HCT116 (cell line): ENCODE measurements around the gene NABP2. TPM values are rescaled to one million over a fixed set of nuclear protein-coding genes. Genes with fewer than 3 reads are reported as not detected.
A peak's percentile ranks its signal among the peaks of the same experiment; 100 is the strongest.

Experiments
- ATAC-seq: fragments of 200-7000 bp; cut with Tn5 transposase; 2 replicates; pipeline ENCODE4 v1.9.1; 2020; ENCODE audit warnings: mild to moderate bottlenecking, moderate library complexity
- BruUV-seq: library from RNA; stranded (reverse); fragments of 400-500 nt; replicated peaks from 2 replicates; lab custom pipeline; 2021; lab: Mats Ljungman, UMichigan
- CTCF ChIA-PET: fragments of 300-600 bp; sonication (Branson Sonifier 250); formaldehyde crosslinking; loops from one replicate; lab custom pipeline; 2021; ENCODE audit warnings: antibody characterized with exemption; lab: Charles Lee
- POLR2A ChIA-PET: fragments of 300-600, 350-600 bp; sonication (Branson Sonifier 250); formaldehyde crosslinking; loops from one replicate; lab custom pipeline; 2021; ENCODE audit warnings: antibody characterized with exemption; lab: Charles Lee
- RAD21 ChIA-PET, 2 experiments: fragments of 300-600 bp; sonication (Branson Sonifier 250); formaldehyde crosslinking; loops; one replicate each; lab custom pipeline; 2023; ENCODE audit warnings: low total read pairs in 2 of 2; ENCODE audit not compliant: uncharacterized antibody in 2 of 2, unreplicated experiment in 2 of 2, low non-redundant PET in 1 of 2; lab: Charles Lee
- DNase-seq: peaks from one replicate; pipeline ENCODE4 v3.0.0-alpha.2; 2010; ENCODE audit warnings: low read depth, low spot score
- H2AFZ ChIP-seq: fragments of 200-600 bp; shearing (Covaris generic), sonication (generic); 2 replicates; pipeline ENCODE4 v1.6.1; 2017; ENCODE audit warnings: low read depth, mixed run types, mixed read lengths, antibody characterized with exemption, low read length; ENCODE audit not compliant: poor library complexity, severe bottlenecking
- H3K27ac ChIP-seq: 2 replicates; pipeline ENCODE4 v1.5.1; 2012; ENCODE audit warnings: low read depth, low read length
- H3K27me3 ChIP-seq: fragments of 200-600 bp; sonication (generic); 2 replicates; pipeline ENCODE4 v1.6.1; 2016; ENCODE audit warnings: mixed run types, low read length, mixed read lengths; ENCODE audit not compliant: insufficient read depth
- H3K36me3 ChIP-seq, 2 experiments: fragments of 200-500 bp in 1 of 2; fragments of 200-600 bp in 1 of 2; sonication (Bioruptor generic) in 1 of 2; sonication (generic) in 1 of 2; 2 replicates each; pipeline versions ENCODE4 v1.5.1 to v1.6.1; 2014 to 2016; ENCODE audit warnings: low read length in 2 of 2, inconsistent platforms in 1 of 2, mixed read lengths in 1 of 2, mixed run types in 1 of 2; ENCODE audit not compliant: insufficient read depth in 2 of 2, control insufficient read depth in 1 of 2
- H3K4me1 ChIP-seq, 2 experiments: fragments of 200-600 bp in 1 of 2; sonication (generic) in 1 of 2; 2 replicates each; pipeline versions ENCODE4 v1.5.1 to v1.6.1; 2012 to 2017; ENCODE audit warnings: low read length in 2 of 2, inconsistent platforms in 1 of 2, mild to moderate bottlenecking in 1 of 2, mixed read lengths in 1 of 2, mixed run types in 1 of 2, moderate library complexity in 1 of 2; ENCODE audit not compliant: insufficient read depth in 2 of 2, control insufficient read depth in 1 of 2
- H3K4me2 ChIP-seq: fragments of 200-600 bp; sonication (generic); 2 replicates; pipeline ENCODE4 v1.6.1; 2017; ENCODE audit warnings: mixed run types, low read length, mixed read lengths
- H3K4me3 ChIP-seq, 2 experiments: fragments of 200-600 bp in 1 of 2; sonication (generic) in 1 of 2; replicated peaks in 1 of 2; 2 replicates each; pipeline ENCODE4 v1.5.1; 2011 to 2016; ENCODE audit warnings: low read length in 2 of 2, control low read depth in 1 of 2, low read depth in 1 of 2, mild to moderate bottlenecking in 1 of 2, mixed read lengths in 1 of 2, mixed run types in 1 of 2
- H3K79me2 ChIP-seq: fragments of 200-600 bp; sonication (generic); 2 replicates; pipeline ENCODE4 v1.6.1; 2017; ENCODE audit warnings: mild to moderate bottlenecking, mixed run types, low read length, moderate library complexity, mixed read lengths; ENCODE audit not compliant: insufficient read depth
- H3K9ac ChIP-seq: fragments of 200-600 bp; sonication (generic); 2 replicates; pipeline ENCODE4 v1.6.1; 2016; ENCODE audit warnings: low read length, mixed read lengths
- H3K9me2 ChIP-seq: fragments of 200-600 bp; sonication (generic), shearing (Covaris generic); 2 replicates; pipeline ENCODE4 v1.6.1; 2017; ENCODE audit warnings: mixed run types, mild to moderate bottlenecking, moderate library complexity; ENCODE audit not compliant: insufficient read depth
- H3K9me3 ChIP-seq, 2 experiments: fragments of 200-500 bp in 1 of 2; fragments of 200-600 bp in 1 of 2; sonication (Bioruptor generic) in 1 of 2; sonication (generic) in 1 of 2; 2 replicates each; pipeline ENCODE4 v1.6.1; 2014 to 2017; ENCODE audit warnings: low read length in 2 of 2, mixed read lengths in 2 of 2, inconsistent platforms in 1 of 2, low read depth in 1 of 2, mild to moderate bottlenecking in 1 of 2, mixed run types in 1 of 2, moderate library complexity in 1 of 2; ENCODE audit not compliant: control insufficient read depth in 1 of 2, insufficient read depth in 1 of 2
- H4K20me1 ChIP-seq: fragments of 200-600 bp; sonication (generic), shearing (Covaris generic); 2 replicates; pipeline ENCODE4 v1.6.1; 2017; ENCODE audit warnings: mixed run types, mild to moderate bottlenecking, moderate library complexity; ENCODE audit not compliant: insufficient read depth
- CTCF ChIP-seq, 3 experiments: fragments of 200-600 bp in 1 of 3; sonication (generic) in 1 of 3; IDR thresholded peaks in 2 of 3; conservative IDR thresholded peaks in 1 of 3; 2 replicates each; pipeline ENCODE4 v1.5.1; 2012 to 2017; ENCODE audit warnings: low read depth in 2 of 3, low read length in 2 of 3, antibody characterized with exemption in 1 of 3, borderline replicate concordance in 1 of 3, control low read depth in 1 of 3, mild to moderate bottlenecking in 1 of 3, mixed read lengths in 1 of 3, mixed run types in 1 of 3, moderate library complexity in 1 of 3; ENCODE audit not compliant: insufficient read depth in 1 of 3
- EGR1 ChIP-seq: IDR thresholded peaks from 2 replicates; pipeline ENCODE4 v1.6.1; 2012; ENCODE audit warnings: low read depth
- EZH2phosphoT487 ChIP-seq: fragments of 200-600 bp; IDR thresholded peaks from 2 replicates; pipeline ENCODE4 v1.6.1; 2018; ENCODE audit warnings: antibody characterized with exemption, borderline replicate concordance
- FOSL1 ChIP-seq: IDR thresholded peaks from 2 replicates; pipeline ENCODE4 v1.6.1; 2012; ENCODE audit warnings: low read depth
- SP1 ChIP-seq: IDR thresholded peaks from 2 replicates; pipeline ENCODE4 v1.6.1; 2012; ENCODE audit warnings: low read depth
- SRF ChIP-seq: IDR thresholded peaks from 2 replicates; pipeline ENCODE4 v1.6.1; 2012; ENCODE audit warnings: low read depth
- TCF7L2 ChIP-seq: IDR thresholded peaks from 2 replicates; pipeline ENCODE4 v1.7.0; 2011; ENCODE audit warnings: borderline replicate concordance, inconsistent platforms; ENCODE audit not compliant: insufficient read depth, insufficient read length; ENCODE audit errors: extremely low read depth
- ZFX ChIP-seq: fragments of 450-650 bp; IDR thresholded peaks from 2 replicates; pipeline ENCODE4 v1.6.1; 2017
- intact Hi-C: fragments of 100-400 bp; cut with micrococcal nuclease; formaldehyde crosslinking; loops from 2 replicates; pipeline ENCODE4 v1.10.0; 2022
- total RNA-seq: library from RNA; stranded (reverse); gene quantifications from one replicate; pipeline ENCODE4 v1.2.1, GENCODE V29; 2021; ENCODE audit not compliant: unreplicated experiment

NABP2 gene
- total RNA-seq, 1 experiment from 2014 or later: 52.9 TPM

- ChIA-PET POLR2A (interaction anchor here (0.8 to 2.5 kb wide), 16 partner anchors 12 to 504 kb away, joined by 3 to 13 read pairs (median 4); partner anchors contain the start of genes ANKRD52, CNPY2, COQ10A and ESYT1), CTCF (interaction anchor here (1.1 to 2.6 kb wide), 8 partner anchors 10 to 483 kb away, joined by 3 to 16 read pairs (median 8); partner anchors contain the start of genes SMARCC2 and ZC3H10), RAD21 (no interaction called here)
- peak overlapping the region; percentile 35 for H2AFZ ChIP-seq
- H3K36me3 ChIP-seq: peaks cover 3% of the 10 kb centered on the region in 2 experiments; a peak in 3 of 4 replicates
- peak overlapping the region; percentile 83 for H3K9ac ChIP-seq
- H3K27ac ChIP-seq: peak overlapping the region; percentile 82
- H3K4me3 ChIP-seq: peak overlapping the region; percentile 91 to 92
- intact Hi-C loops: loop anchor here (5.0 kb wide), 1 partner anchor 36 kb away; the partner anchor contains the start of gene ANKRD52
- TSS peak; percentile 89 for BruUV-seq
- no peaks in the 10 kb centered on the region for H4K20me1 ChIP-seq
- peaks cover 8 to 35% of the 10 kb centered on the region in 2 experiments; a peak in 3 of 4 replicates for H3K4me1 ChIP-seq
- DNase-seq (no peak), ATAC-seq (peak; percentile 1)
- TF ChIP-seq TCF7L2 (no peak), EZH2phosphoT487 (no peak), SRF (no peak), CTCF (IDR thresholded peaks at IDR 0.05 in 2 of 3, conservative IDR thresholded peaks at IDR 0.05 in 1 of 3; ENCODE audit: borderline replicate concordance in 1 of 3, insufficient read depth in 1 of 3, low read depth in 2 of 3, low read length in 2 of 3) (no peak), EGR1 (no peak), SP1 (no peak), FOSL1 (no peak), ZFX (no peak)
- H3K4me2 ChIP-seq: peak overlapping the region; percentile 94
- no peaks in the 10 kb centered on the region for H3K9me3 ChIP-seq
- H3K9me2 ChIP-seq: no peaks in the 10 kb centered on the region
- peaks cover 15% of the 10 kb centered on the region for H3K79me2 ChIP-seq
- H3K27me3 ChIP-seq: no peaks in the 10 kb centered on the region
Observed at GRCh38 chr12:56221232-56221756, 2.8 kb upstream of the NABP2 start.
